SJCRH30 (cell line): ENCODE measurements around the gene LSP1. TPM values are rescaled to one million over a fixed set of nuclear protein-coding genes. Genes with fewer than 3 reads are reported as not detected.
"Not testable (repeated sequence)": the region's sequence is repeated elsewhere in the genome, so short reads cannot be mapped to it uniquely, and the experiment has no call there.

Experiments
- DNase-seq, 2 experiments: peaks; one replicate each; pipeline ENCODE4 v3.0.0-alpha.2; 2015 to 2020
- H3K27ac ChIP-seq: fragments of 250-450 bp; sonication (Bioruptor Pico); 2 replicates; pipeline ENCODE4 v1.5.1; 2020; ENCODE audit warnings: mild to moderate bottlenecking, moderate library complexity
- H3K27me3 ChIP-seq: fragments of 250-450 bp; sonication (Bioruptor Pico); 2 replicates; pipeline ENCODE4 v1.5.1; 2020; ENCODE audit warnings: mild to moderate bottlenecking, moderate library complexity
- H3K36me3 ChIP-seq: fragments of 250-450 bp; sonication (Bioruptor Pico); 2 replicates; pipeline ENCODE4 v1.5.1; 2020; ENCODE audit warnings: mild to moderate bottlenecking, moderate library complexity
- H3K4me1 ChIP-seq: fragments of 250-450 bp; sonication (Bioruptor Pico); 2 replicates; pipeline ENCODE4 v1.5.1; 2020; ENCODE audit warnings: mild to moderate bottlenecking, moderate library complexity
- H3K4me3 ChIP-seq: fragments of 250-450 bp; sonication (Bioruptor Pico); 2 replicates; pipeline ENCODE4 v1.5.1; 2020; ENCODE audit warnings: mild to moderate bottlenecking, moderate library complexity
- H3K9me3 ChIP-seq: fragments of 250-450 bp; sonication (Bioruptor Pico); replicated peaks from 2 replicates; pipeline ENCODE4 v1.5.1; 2020; ENCODE audit warnings: mild to moderate bottlenecking, moderate library complexity
- total RNA-seq: library from RNA; depleted of rRNA; stranded (reverse); fragments of >200 nt; shearing (Covaris generic); gene quantifications from 2 replicates; pipeline ENCODE4 v1.2.3, GENCODE V29; 2014; rRNA removed

The LSP1 gene
- total RNA-seq, 1 experiment from 2014 or later: 15.0 TPM

GRCh38 chr11:1935156-1936071 lies 82.5 kb downstream of the LSP1 start:
- no peak overlapping the region for H3K27ac ChIP-seq
- H3K4me1 ChIP-seq: no peaks in the 10 kb centered on the region
- H3K4me3 ChIP-seq: no peak overlapping the region
- no peaks in the 10 kb centered on the region for H3K36me3 ChIP-seq
- H3K9me3 ChIP-seq: no peaks in the 10 kb centered on the region
- H3K27me3 ChIP-seq: peaks cover 18% of the 10 kb centered on the region
- DNase-seq: peak in 1 of 2 experiments; percentile 2

DNA sequence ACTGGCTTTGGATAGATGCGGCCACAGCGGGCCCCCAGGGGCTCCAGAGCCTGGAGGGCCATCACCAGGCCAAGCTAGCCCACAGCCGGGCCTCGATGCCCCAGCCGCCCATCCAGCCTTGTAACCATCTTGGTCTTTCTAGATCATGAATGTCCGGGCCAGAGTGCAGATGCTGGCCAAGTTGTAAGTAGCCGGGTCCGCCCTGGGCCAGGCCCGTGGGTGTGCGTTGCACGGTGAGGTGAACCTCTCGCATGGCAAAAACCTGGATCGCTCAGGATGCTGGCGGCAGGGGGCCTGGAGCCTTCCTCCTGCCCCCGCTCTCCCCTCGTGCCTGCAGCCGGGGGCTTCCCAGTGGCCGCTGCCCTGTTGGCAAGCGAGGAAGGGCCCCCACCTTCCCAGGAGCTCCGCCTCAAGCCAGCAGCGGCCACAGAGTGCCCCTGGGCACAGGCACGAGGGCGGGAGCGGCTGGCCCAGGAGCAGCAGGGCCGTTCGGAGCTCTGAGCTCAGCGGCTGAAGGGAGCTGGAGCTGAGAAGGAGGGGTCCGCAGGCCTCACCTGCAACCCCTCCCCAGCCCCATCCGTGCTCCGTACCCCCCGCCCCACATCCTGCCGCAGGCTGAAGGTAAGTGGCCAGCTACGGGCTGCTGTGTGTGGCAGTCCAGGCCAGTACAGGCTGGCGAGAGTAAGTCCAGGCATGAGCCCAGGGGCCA lies 83.3 kb downstream of the LSP1 start:
- Histone ChIP-seq H3K36me3 (no peaks in the 10 kb centered on the region), H3K9me3 (no peaks in the 10 kb centered on the region), H3K27ac (no peak overlapping the region), H3K4me1 (no peaks in the 10 kb centered on the region), H3K27me3 (peaks cover 18% of the 10 kb centered on the region), H3K4me3 (no peak overlapping the region)
- DNase-seq: no peak

DNA sequence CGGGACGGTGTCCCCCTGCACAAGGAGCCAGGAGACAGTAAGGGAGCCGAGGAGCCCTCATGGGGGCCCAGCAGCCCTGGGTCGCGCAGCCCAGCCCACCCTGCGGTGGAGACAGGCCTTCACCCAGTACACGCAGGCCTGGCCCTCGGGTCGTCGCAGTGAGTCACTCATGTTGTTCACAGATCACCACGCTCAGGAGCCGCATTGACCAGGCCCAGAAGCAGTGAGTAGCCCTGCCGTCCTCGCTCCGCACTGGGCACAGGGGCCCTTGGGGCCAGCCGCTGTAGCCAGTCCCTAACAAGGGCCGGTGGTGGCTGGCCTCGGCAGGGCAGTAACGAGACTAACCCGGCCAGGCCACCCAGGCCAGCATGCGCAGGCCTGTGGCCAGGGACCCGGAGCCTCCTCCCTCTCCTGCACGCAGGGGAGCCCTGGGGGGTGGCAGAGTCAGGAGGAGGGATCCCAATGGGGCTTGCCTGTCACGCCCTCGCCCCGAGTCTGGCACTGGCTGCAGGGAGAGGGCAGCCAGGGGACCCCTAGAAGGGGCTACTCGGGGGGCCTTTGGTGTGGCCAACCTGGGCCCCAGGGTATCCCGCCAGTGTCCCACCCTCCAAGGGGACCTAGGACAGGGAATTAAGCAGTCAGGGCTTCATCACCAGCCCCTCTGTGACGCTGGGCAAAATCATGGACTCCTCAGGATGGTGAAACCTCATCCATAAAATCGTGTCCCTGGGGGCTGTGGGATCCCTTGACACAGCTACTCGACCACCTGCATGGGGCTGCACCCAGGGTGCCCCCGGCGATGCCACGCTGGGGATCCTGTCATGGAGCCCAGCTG lies 84.1 kb downstream of the LSP1 start:
- Histone ChIP-seq H3K9me3 (no peaks in the 10 kb centered on the region), H3K27me3 (peaks cover 18% of the 10 kb centered on the region), H3K4me1 (no peaks in the 10 kb centered on the region), H3K4me3 (no peak overlapping the region), H3K36me3 (no peaks in the 10 kb centered on the region), H3K27ac (no peak overlapping the region)
- no peak for DNase-seq

DNA sequence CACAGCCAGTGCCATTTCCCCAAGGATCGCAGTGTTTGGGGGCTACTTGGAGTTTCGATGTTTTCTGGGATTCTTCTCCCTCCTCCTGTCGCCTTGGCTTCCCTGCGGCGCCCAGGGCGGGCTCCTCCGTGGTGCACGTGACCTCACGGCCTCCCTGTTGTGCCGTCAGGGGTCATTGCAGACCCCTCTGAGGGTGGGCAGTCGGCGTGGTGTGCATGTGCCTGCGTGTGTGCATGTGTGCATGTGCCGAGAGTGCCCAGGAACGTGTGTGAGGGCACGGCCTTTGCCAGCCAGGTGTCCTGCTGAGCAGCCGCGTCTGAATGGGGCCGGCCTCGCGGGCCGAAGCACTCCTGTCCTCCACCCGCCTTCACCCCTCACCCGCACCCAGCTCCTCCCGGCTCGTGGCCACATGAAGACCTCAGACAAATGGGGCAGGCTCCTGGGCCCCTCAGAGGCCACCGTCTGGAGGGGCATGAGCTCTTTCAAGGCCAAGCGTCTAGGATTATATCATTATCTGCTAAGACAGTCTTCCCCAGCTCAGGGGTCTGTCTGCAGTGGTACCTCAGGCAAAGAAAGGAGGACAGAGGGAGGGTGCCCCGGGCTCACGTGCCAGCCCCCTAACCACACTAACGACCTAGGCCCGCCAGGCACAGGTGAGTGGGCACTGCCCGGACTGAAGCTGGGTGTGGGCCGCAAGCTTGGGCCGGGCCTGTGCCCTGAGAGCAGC lies 84.9 kb downstream of the LSP1 start:
- peaks cover 18% of the 10 kb centered on the region for H3K27me3 ChIP-seq
- no peaks in the 10 kb centered on the region for H3K4me1 ChIP-seq
- H3K36me3 ChIP-seq: no peaks in the 10 kb centered on the region
- H3K9me3 ChIP-seq: no peaks in the 10 kb centered on the region
- no peak overlapping the region for H3K27ac ChIP-seq
- no peak for DNase-seq
- H3K4me3 ChIP-seq: no peak overlapping the region

- Histone ChIP-seq H3K27ac (no peak overlapping the region), H3K27me3 (peaks cover 18% of the 10 kb centered on the region), H3K36me3 (no peaks in the 10 kb centered on the region), H3K4me1 (peaks cover under 1% of the 10 kb centered on the region; the same call in 1 of the 2 replicates), H3K9me3 (no peaks in the 10 kb centered on the region), H3K4me3 (no peak overlapping the region)
- no peak for DNase-seq
Measured at GRCh38 chr11:1938343-1939005, 85.6 kb downstream of the LSP1 start.

GRCh38 chr11:1939006-1939625 lies 86.2 kb downstream of the LSP1 start:
- H3K27ac ChIP-seq: no peak overlapping the region

GRCh38 chr11:1939788-1940187 lies 86.9 kb downstream of the LSP1 start:
- not testable (repeated sequence) for H3K27ac ChIP-seq, H3K36me3 ChIP-seq, H3K4me3 ChIP-seq, DNase-seq, H3K9me3 ChIP-seq
- peaks cover 16% of the 10 kb centered on the region for H3K27me3 ChIP-seq
- peaks cover 11% of the 10 kb centered on the region; the same call in 1 of the 2 replicates for H3K4me1 ChIP-seq

More at GRCh38 chr11:1939006-1939625, 86.2 kb downstream of the LSP1 start:
- Histone ChIP-seq H3K27me3 (peaks cover 18% of the 10 kb centered on the region), H3K4me3 (no peak overlapping the region), H3K9me3 (no peaks in the 10 kb centered on the region), H3K36me3 (no peaks in the 10 kb centered on the region), H3K4me1 (peaks cover 7% of the 10 kb centered on the region; the same call in 1 of the 2 replicates)
- peak in 1 of 2 experiments; percentile 28 for DNase-seq

Other genes starting within 250 kb of the LSP1 start
- gene KRTAP5-3, start 244.6 kb upstream of the LSP1 start, total RNA-seq: not detected in 2 replicates
- gene KRTAP5-4, start 230.9 kb upstream of the LSP1 start, total RNA-seq: not detected in 2 replicates
- not detected in 2 replicates for gene KRTAP5-5, start 223.3 kb upstream of the LSP1 start, total RNA-seq
- not detected in 2 replicates for gene KRTAP5-6, start 155.9 kb upstream of the LSP1 start, total RNA-seq
- gene IFITM10, start 102.5 kb upstream of the LSP1 start, total RNA-seq: 0.18 and 0.23 TPM in 2 replicates
- 70.2 and 71.4 TPM in 2 replicates for gene CTSD, start 89.2 kb upstream of the LSP1 start, total RNA-seq
- gene SYT8, start 18.1 kb upstream of the LSP1 start, total RNA-seq: 1.7 and 2.7 TPM in 2 replicates
- gene TNNI2, start 14.1 kb upstream of the LSP1 start, total RNA-seq: 20.2 and 20.5 TPM in 2 replicates
- 0.02 and 0.05 TPM in 2 replicates for gene PRR33, start 38.8 kb downstream of the LSP1 start, total RNA-seq
- 2.2 and 2.3 TPM in 2 replicates for gene TNNT3, start 66.6 kb downstream of the LSP1 start, total RNA-seq
- gene MRPL23, start 94.2 kb downstream of the LSP1 start, total RNA-seq: 50.4 and 54.9 TPM in 2 replicates
- 0.10 TPM in 1 of 2 replicates, not detected in the other for gene H19, start 144.8 kb downstream of the LSP1 start, total RNA-seq